Activated T-helper 1 cell treated with anti-CD3 and anti-CD28 coated beads, Interleukin-12 subunit alpha, Interleukin-12 subunit beta, Interleukin-2, Interleukin-4 antibody, amounts not matched to agents 30 ng/mL and 10 ng/mL and 1 ng/mL, durations not matched to agents 14 hours and 24 hours and 36 hours (primary cell): ENCODE results near the gene DPH3. TPM values are rescaled to one million over a fixed set of nuclear protein-coding genes. Genes with fewer than 3 reads are reported as not detected.

ENCODE experiments used
- DNase-seq: peaks from one replicate; pipeline ENCODE4 v3.0.0; 2021; ENCODE audit warnings: low spot score
- H3K27ac Mint-ChIP-seq: one replicate; pipeline ENCODE4 v1.8.0; 2021; ENCODE audit warnings: mild to moderate bottlenecking, mixed read lengths
- H3K27me3 Mint-ChIP-seq: one replicate; pipeline ENCODE4 v1.8.0; 2022; ENCODE audit warnings: mild to moderate bottlenecking, moderate library complexity, mixed read lengths; ENCODE audit not compliant: insufficient read depth
- H3K36me3 Mint-ChIP-seq: one replicate; pipeline ENCODE4 v1.8.0; 2021; ENCODE audit warnings: low read depth, mixed read lengths
- H3K4me1 Mint-ChIP-seq: one replicate; pipeline ENCODE4 v1.8.0; 2021; ENCODE audit warnings: low read depth, mixed read lengths
- H3K4me3 Mint-ChIP-seq: one replicate; pipeline ENCODE4 v1.8.0; 2021; ENCODE audit warnings: mild to moderate bottlenecking, moderate library complexity, mixed read lengths
- H3K9me3 Mint-ChIP-seq: one replicate; pipeline ENCODE4 v1.8.0; 2021; ENCODE audit warnings: mixed read lengths
- intact Hi-C: fragments of 100-400 bp; cut with micrococcal nuclease; formaldehyde crosslinking; loops from one replicate; pipeline ENCODE4 v1.15.1; 2024
- total RNA-seq: library from RNA; stranded (reverse); gene quantifications from 2 replicates; pipeline ENCODE4 v1.2.3, GENCODE V29; 2022

DPH3 gene
- total RNA-seq, 1 donor from 2014 or later, result 28.1 TPM

DNA sequence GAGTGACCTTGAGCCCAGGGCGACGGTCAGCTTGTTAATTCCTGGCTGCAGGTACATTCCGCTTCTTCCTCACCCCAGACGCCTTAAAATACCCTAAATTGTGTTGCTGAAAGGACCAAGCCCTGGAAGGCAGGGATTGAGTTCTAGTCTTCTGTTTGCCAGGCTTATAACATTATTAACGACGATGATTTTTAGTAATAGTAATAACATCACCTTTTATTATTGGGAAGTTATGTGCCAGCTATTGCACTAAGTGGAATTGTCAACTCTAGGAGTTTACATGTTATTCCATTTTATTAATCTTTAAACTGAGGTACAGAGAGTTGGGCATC, 678 bp upstream of the DPH3 start:
- Mint-ChIP-seq H3K27me3 (no peaks in the 10 kb centered on the region), H3K9me3 (no peaks in the 10 kb centered on the region), H3K4me3 (peak overlapping the region; percentile 97), H3K36me3 (peaks cover 8% of the 10 kb centered on the region), H3K27ac (peak overlapping the region; percentile 100), H3K4me1 (peaks cover 35% of the 10 kb centered on the region)
- intact Hi-C loops, result loop anchor here (1.0 to 10.0 kb wide), 15 partner anchors 21 to 1479 kb away; partner anchors contain the start of genes ANKRD28, BTD, CAPN7 and HACL1
- DNase-seq, result no peak

- H3K9me3 Mint-ChIP-seq, result no peaks in the 10 kb centered on the region
- H3K36me3 Mint-ChIP-seq, result peaks cover 9% of the 10 kb centered on the region
- DNase-seq, result no peak
- peak overlapping the region; percentile 97 for H3K4me3 Mint-ChIP-seq
- no peaks in the 10 kb centered on the region for H3K27me3 Mint-ChIP-seq
- peaks cover 35% of the 10 kb centered on the region for H3K4me1 Mint-ChIP-seq
- intact Hi-C loops, result loop anchor here (1.0 to 10.0 kb wide), 12 partner anchors 45 to 1481 kb away; partner anchors contain the start of genes ANKRD28, BTD, CAPN7 and HACL1
- peak overlapping the region; percentile 100 for H3K27ac Mint-ChIP-seq
Observed at GRCh38 chr3:16264174-16264707, 502 bp downstream of the DPH3 start.

GRCh38 chr3:16262174-16262573, 2.6 kb downstream of the DPH3 start:
- Mint-ChIP-seq H3K4me3 (no peak overlapping the region), H3K27me3 (no peaks in the 10 kb centered on the region), H3K9me3 (no peaks in the 10 kb centered on the region), H3K36me3 (peaks cover 11% of the 10 kb centered on the region), H3K27ac (no peak overlapping the region), H3K4me1 (peaks cover 26% of the 10 kb centered on the region)
- intact Hi-C loops, result loop anchor here (5.0 to 10.0 kb wide), 8 partner anchors 400 to 1483 kb away; partner anchors contain the start of genes ANKRD28, BTD, HACL1 and NR2C2
- DNase-seq, result no peak

- H3K27ac Mint-ChIP-seq, result no peak overlapping the region
- H3K4me3 Mint-ChIP-seq, result no peak overlapping the region
- H3K4me1 Mint-ChIP-seq, result peaks cover 16% of the 10 kb centered on the region
- no peaks in the 10 kb centered on the region for H3K9me3 Mint-ChIP-seq
- intact Hi-C loops, result loop anchor here (5.0 to 10.0 kb wide), 8 partner anchors 398 to 1485 kb away; partner anchors contain the start of genes ANKRD28, BTD, HACL1 and NR2C2
- no peak for DNase-seq
- H3K27me3 Mint-ChIP-seq, result no peaks in the 10 kb centered on the region
- peaks cover 14% of the 10 kb centered on the region for H3K36me3 Mint-ChIP-seq
Observed at GRCh38 chr3:16260046-16260445, 4.7 kb downstream of the DPH3 start.

GRCh38 chr3:16258866-16259265, 5.9 kb downstream of the DPH3 start:
- H3K36me3 Mint-ChIP-seq, result peaks cover 12% of the 10 kb centered on the region
- peaks cover 24% of the 10 kb centered on the region for H3K4me1 Mint-ChIP-seq
- no peak for DNase-seq
- no peak overlapping the region for H3K4me3 Mint-ChIP-seq
- H3K27ac Mint-ChIP-seq, result no peak overlapping the region
- intact Hi-C loops, result no loop called here
- no peaks in the 10 kb centered on the region for H3K9me3 Mint-ChIP-seq
- no peaks in the 10 kb centered on the region for H3K27me3 Mint-ChIP-seq

GRCh38 chr3:16258177-16258576, 6.6 kb downstream of the DPH3 start:
- Mint-ChIP-seq H3K9me3 (no peaks in the 10 kb centered on the region), H3K27me3 (no peaks in the 10 kb centered on the region), H3K4me1 (peaks cover 30% of the 10 kb centered on the region), H3K4me3 (no peak overlapping the region), H3K36me3 (peaks cover 12% of the 10 kb centered on the region), H3K27ac (no peak overlapping the region)
- no peak for DNase-seq
- intact Hi-C loops, result no loop called here

DNA sequence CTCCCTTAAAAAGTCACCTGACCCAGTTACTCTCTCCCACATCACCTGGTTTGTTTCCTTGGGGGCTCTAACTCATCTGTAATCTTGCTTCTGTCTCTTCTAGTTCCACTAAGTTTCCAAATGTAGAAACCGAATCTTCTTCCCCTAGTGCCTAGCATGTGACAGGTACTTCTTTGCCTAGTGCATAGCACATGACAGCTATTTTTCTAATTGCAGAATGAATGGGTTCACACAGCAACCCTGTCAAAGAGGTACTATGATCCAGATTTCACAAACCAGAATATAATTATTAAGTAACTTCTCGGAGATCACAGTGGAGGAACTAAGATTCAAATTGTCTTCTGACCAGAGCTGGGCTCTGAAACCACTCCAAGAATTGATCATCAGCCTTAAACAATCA, 7.4 kb downstream of the DPH3 start:
- no peak for DNase-seq
- Mint-ChIP-seq H3K9me3 (no peaks in the 10 kb centered on the region), H3K27ac (no peak overlapping the region), H3K27me3 (no peaks in the 10 kb centered on the region), H3K4me1 (peaks cover 39% of the 10 kb centered on the region), H3K4me3 (no peak overlapping the region), H3K36me3 (peaks cover 12% of the 10 kb centered on the region)
- intact Hi-C loops, result no loop called here

DNA sequence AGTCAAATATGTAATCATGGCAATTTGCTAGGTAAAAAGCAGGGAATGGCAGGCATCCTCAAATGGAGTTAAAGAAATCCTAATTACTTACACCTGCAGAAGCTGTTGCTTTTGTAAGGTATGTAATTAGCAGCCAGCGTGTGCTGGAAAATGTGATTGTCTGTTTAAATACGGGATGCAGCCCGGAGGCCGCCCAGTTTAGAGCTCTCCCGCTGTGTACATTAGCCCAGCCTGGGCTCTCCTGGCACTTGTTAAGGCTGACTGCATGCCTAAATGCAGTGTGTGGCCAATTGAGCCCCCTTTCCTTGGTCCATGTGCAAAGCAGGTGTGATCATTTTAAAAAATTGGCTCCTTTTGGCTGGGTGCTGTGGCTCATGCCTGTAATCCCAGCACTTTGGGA, 9.0 kb downstream of the DPH3 start:
- Mint-ChIP-seq H3K36me3 (peaks cover 12% of the 10 kb centered on the region), H3K27me3 (no peaks in the 10 kb centered on the region), H3K4me3 (peak overlapping the region; percentile 17), H3K27ac (no peak overlapping the region), H3K4me1 (peaks cover 41% of the 10 kb centered on the region), H3K9me3 (no peaks in the 10 kb centered on the region)
- DNase-seq, result no peak
- intact Hi-C loops, result no loop called here

DNA sequence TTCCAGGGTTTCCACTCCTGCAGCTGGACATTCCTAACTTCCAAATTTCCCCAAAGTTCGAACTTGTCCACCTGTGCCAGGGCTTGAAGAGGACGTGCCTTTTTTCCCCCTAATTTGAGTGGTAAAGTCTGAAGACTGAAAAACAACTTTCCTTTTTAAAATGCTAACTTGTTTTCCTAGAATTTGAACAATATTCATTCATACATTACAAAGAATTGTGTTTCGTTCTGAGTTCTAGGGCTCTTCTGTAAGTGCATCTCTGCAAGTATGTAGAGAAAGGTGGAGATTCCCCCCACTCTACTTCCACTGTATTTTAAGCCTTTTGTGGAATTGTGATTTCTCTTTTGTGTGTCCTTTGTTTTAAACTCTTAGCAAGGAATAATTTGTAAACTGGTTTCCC, 9.4 kb downstream of the DPH3 start:
- peak overlapping the region; percentile 36 for H3K4me3 Mint-ChIP-seq
- no peaks in the 10 kb centered on the region for H3K9me3 Mint-ChIP-seq
- intact Hi-C loops, result no loop called here
- no peak for DNase-seq
- H3K36me3 Mint-ChIP-seq, result peaks cover 12% of the 10 kb centered on the region
- peaks cover 41% of the 10 kb centered on the region for H3K4me1 Mint-ChIP-seq
- peak overlapping the region; percentile 41 for H3K27ac Mint-ChIP-seq
- H3K27me3 Mint-ChIP-seq, result no peaks in the 10 kb centered on the region

DNA sequence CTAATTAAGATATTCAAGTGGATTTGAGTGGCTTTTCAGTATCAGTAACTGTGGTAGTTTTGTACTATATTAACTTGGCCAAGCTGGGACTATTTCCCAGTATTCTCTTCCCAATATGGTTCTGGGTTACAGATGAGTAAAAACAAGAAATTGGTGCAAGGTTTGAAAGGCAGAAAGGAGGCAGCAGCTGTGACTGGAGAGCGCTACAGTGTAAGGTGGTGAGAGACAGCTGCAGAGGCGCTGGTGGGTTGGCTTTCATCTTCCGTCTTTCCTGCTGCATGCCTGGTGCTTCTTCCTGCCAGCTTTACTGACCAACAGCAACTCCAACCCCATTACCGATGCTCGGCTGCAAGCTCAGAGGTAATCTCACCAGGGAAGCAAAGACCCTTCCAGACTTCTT, 9.8 kb downstream of the DPH3 start:
- H3K9me3 Mint-ChIP-seq, result no peaks in the 10 kb centered on the region
- intact Hi-C loops, result no loop called here
- peak overlapping the region; percentile 41 for H3K27ac Mint-ChIP-seq
- H3K36me3 Mint-ChIP-seq, result peaks cover 9% of the 10 kb centered on the region
- no peaks in the 10 kb centered on the region for H3K27me3 Mint-ChIP-seq
- peaks cover 41% of the 10 kb centered on the region for H3K4me1 Mint-ChIP-seq
- no peak for DNase-seq
- peak overlapping the region; percentile 36 for H3K4me3 Mint-ChIP-seq

DNA sequence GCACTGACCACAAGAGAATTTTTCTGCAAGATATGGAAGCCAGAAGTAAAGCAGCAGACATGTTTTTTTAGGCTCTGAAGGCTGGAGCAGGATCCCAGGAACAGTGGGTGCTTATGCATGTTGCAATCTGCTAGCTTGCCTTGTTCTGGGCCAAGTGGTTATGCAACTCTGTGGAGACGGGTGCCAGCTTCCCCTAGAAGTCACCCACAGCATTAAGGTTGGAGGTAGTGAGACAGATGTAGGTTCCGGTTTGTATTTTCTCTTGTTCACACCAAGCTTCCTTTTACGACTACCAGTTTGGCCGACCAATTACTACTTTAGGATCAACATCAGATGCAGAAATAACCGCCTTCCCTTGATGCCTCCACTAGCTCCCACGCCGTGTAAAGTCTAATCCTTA, 11.1 kb downstream of the DPH3 start:
- intact Hi-C loops, result no loop called here
- Mint-ChIP-seq H3K4me1 (peaks cover 37% of the 10 kb centered on the region), H3K9me3 (no peaks in the 10 kb centered on the region), H3K27ac (no peak overlapping the region), H3K27me3 (no peaks in the 10 kb centered on the region), H3K4me3 (no peak overlapping the region), H3K36me3 (peaks cover 4% of the 10 kb centered on the region)
- DNase-seq, result no peak

DNA sequence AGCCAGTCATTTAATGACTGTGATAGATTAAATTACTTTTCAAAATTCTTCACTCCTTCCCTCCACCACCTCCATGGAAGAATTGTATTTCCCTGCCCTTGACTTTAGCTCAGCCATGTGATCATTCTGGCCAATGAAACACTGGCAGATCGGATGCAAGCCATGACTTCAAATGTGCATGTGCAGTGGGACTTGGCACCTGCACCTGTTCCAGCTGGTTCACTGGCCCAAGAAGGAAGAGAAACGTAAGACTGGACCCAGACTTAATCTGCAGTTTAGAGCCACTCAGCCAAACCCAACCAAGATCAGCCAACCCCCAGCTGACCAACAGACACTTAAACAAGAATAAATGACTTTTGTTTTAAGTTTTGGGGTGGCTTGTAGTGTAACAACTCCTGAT, 11.8 kb downstream of the DPH3 start:
- Mint-ChIP-seq H3K4me3 (no peak overlapping the region), H3K36me3 (peaks cover 4% of the 10 kb centered on the region), H3K9me3 (no peaks in the 10 kb centered on the region), H3K4me1 (peaks cover 41% of the 10 kb centered on the region), H3K27ac (no peak overlapping the region), H3K27me3 (no peaks in the 10 kb centered on the region)
- no peak for DNase-seq
- intact Hi-C loops, result no loop called here

- H3K9me3 Mint-ChIP-seq, result no peaks in the 10 kb centered on the region
- H3K4me1 Mint-ChIP-seq, result peaks cover 46% of the 10 kb centered on the region
- DNase-seq, result no peak
- H3K36me3 Mint-ChIP-seq, result peaks cover 4% of the 10 kb centered on the region
- no peaks in the 10 kb centered on the region for H3K27me3 Mint-ChIP-seq
- intact Hi-C loops, result no loop called here
- H3K4me3 Mint-ChIP-seq, result no peak overlapping the region
- H3K27ac Mint-ChIP-seq, result no peak overlapping the region
Observed at GRCh38 chr3:16252243-16252978, 12.3 kb downstream of the DPH3 start.
